HepG2 (cell line): ENCODE results near the gene NKPD1. TPM values are rescaled to one million over a fixed set of nuclear protein-coding genes. Genes with fewer than 3 reads are reported as not detected.

Experiments used
- ATAC-seq: fragments of 200-7000 bp; cut with Tn5 transposase; 3 replicates; pipeline ENCODE4 v1.9.1; 2020; ENCODE audit warnings: mild to moderate bottlenecking, moderate library complexity
- BruUV-seq: library from RNA; stranded (reverse); fragments of 400-500 nt; replicated peaks from 2 replicates; lab custom pipeline; 2021; lab: Mats Ljungman, UMichigan
- CTCF ChIA-PET: fragments of 300-600 bp; formaldehyde crosslinking; extraction: SDS; loops from one replicate; lab custom pipeline; 2021; ENCODE audit warnings: low total read pairs, inconsistent platforms, low intra/inter-chr PET ratio; lab: Yijun Ruan, JAX
- POLR2A ChIA-PET: fragments of 350-600 bp; sonication (Branson Sonifier 250); formaldehyde crosslinking; loops from one replicate; lab custom pipeline; 2020; ENCODE audit warnings: antibody characterized with exemption, inconsistent platforms; lab: Yijun Ruan, JAX
- DNase-seq: peaks from one replicate; pipeline ENCODE4 v3.0.0-alpha.2; 2015; ENCODE audit warnings: low spot score
- FAIRE-seq: peaks from 3 replicates; lab custom pipeline; 2011; peaks lifted over from hg19 to GRCh38; lab: Jason Lieb, UNC
- H2AFZ ChIP-seq: one replicate; pipeline ENCODE4 v1.6.1; 2011; ENCODE audit warnings: low read length, inconsistent platforms
- H3K27ac ChIP-seq: fragments of 300-600 bp; 3 replicates; pipeline ENCODE4 v1.8.0; 2011; ENCODE audit warnings: mixed run types, mild to moderate bottlenecking, mixed read lengths, low read length, inconsistent platforms; ENCODE audit not compliant: insufficient read depth; ENCODE audit errors: extremely low read length
- H3K27me3 ChIP-seq, 2 experiments: fragments of 200-600 bp in 1 of 2; 2 replicates in 1 of 2; 3 replicates in 1 of 2; pipeline versions ENCODE4 v1.6.0 to v1.8.0; 2011; ENCODE audit warnings: low read length in 2 of 2, mild to moderate bottlenecking in 2 of 2, moderate library complexity in 2 of 2, inconsistent platforms in 1 of 2; ENCODE audit not compliant: insufficient read depth in 2 of 2, control insufficient read depth in 1 of 2
- H3K36me3 ChIP-seq, 2 experiments: fragments of 200-600 bp in 1 of 2; replicated peaks in 1 of 2; 2 replicates in 1 of 2; 3 replicates in 1 of 2; pipeline versions ENCODE4 v1.5.1 to v1.8.0; 2011; ENCODE audit warnings: low read length in 2 of 2, inconsistent platforms in 1 of 2; ENCODE audit not compliant: insufficient read depth in 2 of 2, control insufficient read depth in 1 of 2
- H3K4me1 ChIP-seq: 2 replicates; pipeline ENCODE4 v1.5.1; 2012; ENCODE audit warnings: low read length, inconsistent platforms; ENCODE audit not compliant: insufficient read depth
- H3K4me2 ChIP-seq: 2 replicates; pipeline ENCODE4 v1.6.0; 2011; ENCODE audit warnings: low read depth, low read length, inconsistent platforms
- H3K4me3 ChIP-seq, 3 experiments: fragments of 200-600 bp in 1 of 3; sonication (generic), shearing (Covaris generic) in 1 of 3; replicated peaks in 1 of 3; 2 replicates each; pipeline ENCODE4 v1.5.1; 2011 to 2016; ENCODE audit warnings: low read length in 3 of 3, inconsistent platforms in 2 of 3, low read depth in 2 of 3, mild to moderate bottlenecking in 2 of 3, control low read depth in 1 of 3, mixed read lengths in 1 of 3; ENCODE audit not compliant: insufficient read depth in 1 of 3
- H3K79me2 ChIP-seq: one replicate; pipeline ENCODE4 v1.6.1; 2011; ENCODE audit warnings: low read length, inconsistent platforms; ENCODE audit not compliant: insufficient read depth
- H3K9ac ChIP-seq: 2 replicates; pipeline ENCODE4 v1.6.0; 2011; ENCODE audit warnings: mild to moderate bottlenecking, low read depth, low read length, inconsistent platforms; ENCODE audit not compliant: insufficient read depth
- H3K9me3 ChIP-seq: 2 replicates; pipeline ENCODE4 v1.5.1; 2012; ENCODE audit warnings: mild to moderate bottlenecking, low read length
- H4K20me1 ChIP-seq: 2 replicates; pipeline ENCODE4 v1.6.0; 2011; ENCODE audit warnings: inconsistent platforms, mild to moderate bottlenecking, low read length, moderate library complexity; ENCODE audit not compliant: insufficient read depth
- CTCF ChIP-seq: sonication (generic); formaldehyde crosslinking; IDR thresholded peaks from 2 replicates; pipeline ENCODE4 v1.5.0; 2020; ENCODE audit warnings: mild to moderate bottlenecking, missing genetic modification reagents, moderate library complexity
- NR2C2 ChIP-seq: sonication (generic); formaldehyde crosslinking; IDR thresholded peaks from 2 replicates; pipeline ENCODE4 v1.4.0; 2020; ENCODE audit warnings: missing genetic modification reagents, mild to moderate bottlenecking, moderate library complexity, borderline replicate concordance
- ZNF160 ChIP-seq: sonication (generic); formaldehyde crosslinking; IDR thresholded peaks from 2 replicates; pipeline ENCODE4 v1.8.0; 2022; ENCODE audit warnings: mild to moderate bottlenecking, inconsistent platforms, missing genetic modification reagents
- WGBS: methylation state at CpG from one replicate; pipeline ENCODE4 v1.1.6; 2017; ENCODE audit warnings: low lambda C conversion rate; 5-methylcytosine and 5-hydroxymethylcytosine counted together
- in situ Hi-C: cut with HindIII; loops from 2 replicates; pipeline ENCODE4 v1.10.0; 2017; ENCODE audit warnings: low pct_unique_long_range_greater_than_20kb; ENCODE audit not compliant: extremely low pct_ligation_motif_present
- intact Hi-C: fragments of 100-400 bp; cut with micrococcal nuclease; formaldehyde crosslinking; loops from one replicate; pipeline ENCODE4 v1.10.0; 2022; ENCODE audit not compliant: unreplicated experiment
- polyA plus RNA-seq, 8 experiments: library from polyadenylated mRNA; depleted of rRNA in 3 of 8; stranded (reverse) in 7 of 8; unstranded in 1 of 8; fragments of >200 nt; fragmentation: Illumina TruSeq in 4 of 8; extraction: Trizol in 4 of 8; gene quantifications; 2 replicates each; pipeline versions ENCODE4 v1.2.1 to v1.2.3, GENCODE V29; 2011 to 2016; ENCODE audit warnings: low read depth in 4 of 8, missing spikeins in 1 of 8, mixed read lengths in 1 of 8; ENCODE audit not compliant: insufficient read depth in 1 of 8
- total RNA-seq, 5 experiments: library from RNA; depleted of rRNA; stranded (reverse); fragments of >200 nt; fragmentation: Illumina TruSeq; extraction: Trizol; gene quantifications; 2 replicates each; pipeline ENCODE4 v1.2.3, GENCODE V29; 2016; ENCODE audit warnings: low read depth in 1 of 5
- TF ChIP-seq, protein P1 (sequence below): sonication (generic); formaldehyde crosslinking; IDR thresholded peaks from 2 replicates; pipeline ENCODE4 v1.5.0; 2020; ENCODE audit warnings: missing genetic modification reagents

Gene NKPD1
- total and polyA plus RNA-seq, 2 of the 13 experiments (the other 11 are each of a cell fraction or from before 2014, with no cell fraction given): 0.03 TPM; not detected in 1

DNA sequence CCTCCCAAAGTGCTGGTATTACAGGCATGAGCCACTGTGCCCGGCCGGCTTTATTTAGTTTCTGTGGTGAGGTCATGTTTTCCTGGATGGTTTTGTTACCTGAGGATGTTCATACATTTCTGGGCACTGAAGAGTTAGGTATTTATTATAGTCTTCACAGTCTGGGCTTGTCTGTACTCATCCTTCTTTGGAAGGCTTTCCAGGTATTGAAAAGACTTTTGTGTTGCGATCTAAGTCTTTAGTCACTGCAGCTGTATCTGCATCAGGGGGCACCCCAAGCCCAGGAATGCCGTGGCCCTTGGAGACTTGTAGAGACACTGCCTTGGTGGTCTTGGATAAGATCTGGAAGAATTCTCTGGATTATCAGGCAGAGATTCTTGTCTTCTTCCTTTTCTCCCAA is 30.6 kb upstream of the NKPD1 start:
- Histone ChIP-seq H3K27ac (no peak overlapping the region), H3K27me3 (peaks cover 0 to 1% of the 10 kb centered on the region in 2 experiments; a peak in 2 of 5 replicates), H3K79me2 (no peaks in the 10 kb centered on the region), H4K20me1 (no peaks in the 10 kb centered on the region), H2AFZ (no peak overlapping the region), H3K9me3 (no peaks in the 10 kb centered on the region), H3K4me2 (no peak overlapping the region), H3K9ac (no peak overlapping the region), H3K36me3 (no peaks in the 10 kb centered on the region), H3K4me3 (no peak overlapping the region)
- DNase-seq (no peak), FAIRE-seq (no peak), ATAC-seq (no peak)
- POLR2A ChIA-PET: no interaction called here
- BruUV-seq: no TSS peak
- intact Hi-C loops: no loop called here
- in situ Hi-C loops: no loop called here
- CTCF ChIA-PET: no interaction called here
- peak; percentile 23; the same call in 1 of the 2 replicates for TF ChIP-seq CTCF (CRISPR knock-in tag)
- no peak for TF ChIP-seq NR2C2 (CRISPR knock-in tag)
- TF ChIP-seq, all 625 proteins: peak for 1
- 72% methylated on average over 4 of the region's 4 CpGs for WGBS
- peaks cover 18% of the 10 kb centered on the region for H3K4me1 ChIP-seq

GRCh38 chr19:45189971-45190370 is 29.2 kb upstream of the NKPD1 start:
- Histone ChIP-seq H3K9me3 (no peaks in the 10 kb centered on the region), H3K27me3 (peaks cover 0 to 1% of the 10 kb centered on the region in 2 experiments; a peak in 2 of 5 replicates), H3K79me2 (no peaks in the 10 kb centered on the region), H3K4me3 (no peak overlapping the region), H2AFZ (no peak overlapping the region), H3K4me2 (no peak overlapping the region), H3K9ac (no peak overlapping the region), H3K36me3 (no peaks in the 10 kb centered on the region), H3K4me1 (peaks cover 29% of the 10 kb centered on the region), H3K27ac (no peak overlapping the region), H4K20me1 (0 out of 2 replicates have a peak, but pooled peaks cover 2% of the 10 kb centered on the region)
- ChIA-PET POLR2A (no interaction called here), CTCF (no interaction called here)
- TF ChIP-seq, protein P1, sequence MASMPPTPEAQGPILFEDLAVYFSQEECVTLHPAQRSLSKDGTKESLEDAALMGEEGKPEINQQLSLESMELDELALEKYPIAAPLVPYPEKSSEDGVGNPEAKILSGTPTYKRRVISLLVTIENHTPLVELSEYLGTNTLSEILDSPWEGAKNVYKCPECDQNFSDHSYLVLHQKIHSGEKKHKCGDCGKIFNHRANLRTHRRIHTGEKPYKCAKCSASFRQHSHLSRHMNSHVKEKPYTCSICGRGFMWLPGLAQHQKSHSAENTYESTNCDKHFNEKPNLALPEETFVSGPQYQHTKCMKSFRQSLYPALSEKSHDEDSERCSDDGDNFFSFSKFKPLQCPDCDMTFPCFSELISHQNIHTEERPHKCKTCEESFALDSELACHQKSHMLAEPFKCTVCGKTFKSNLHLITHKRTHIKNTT (CRISPR knock-in tag): no peak
- TF ChIP-seq ZNF160 (CRISPR knock-in tag): peak; percentile 73
- DNase-seq (no peak), ATAC-seq (no peak), FAIRE-seq (no peak)
- intact Hi-C loops: loop anchor here (10.0 kb wide), 1 partner anchor 55 kb away; the partner anchor contains the start of gene EXOC3L2
- in situ Hi-C loops: no loop called here
- 20% methylated on average over 1 of the region's 1 CpG for WGBS
- no TSS peak for BruUV-seq
